HG02642 (cell line): ENCODE results near the gene FBN1.

Experiments used
- ATAC-seq: cut with Tn5 transposase; IDR thresholded peaks from one replicate; pipeline ENCODE4 v1.9.1; 2021; ENCODE audit warnings: mild to moderate bottlenecking; ENCODE audit not compliant: unreplicated experiment, poor library complexity

Gene FBN1

DNA sequence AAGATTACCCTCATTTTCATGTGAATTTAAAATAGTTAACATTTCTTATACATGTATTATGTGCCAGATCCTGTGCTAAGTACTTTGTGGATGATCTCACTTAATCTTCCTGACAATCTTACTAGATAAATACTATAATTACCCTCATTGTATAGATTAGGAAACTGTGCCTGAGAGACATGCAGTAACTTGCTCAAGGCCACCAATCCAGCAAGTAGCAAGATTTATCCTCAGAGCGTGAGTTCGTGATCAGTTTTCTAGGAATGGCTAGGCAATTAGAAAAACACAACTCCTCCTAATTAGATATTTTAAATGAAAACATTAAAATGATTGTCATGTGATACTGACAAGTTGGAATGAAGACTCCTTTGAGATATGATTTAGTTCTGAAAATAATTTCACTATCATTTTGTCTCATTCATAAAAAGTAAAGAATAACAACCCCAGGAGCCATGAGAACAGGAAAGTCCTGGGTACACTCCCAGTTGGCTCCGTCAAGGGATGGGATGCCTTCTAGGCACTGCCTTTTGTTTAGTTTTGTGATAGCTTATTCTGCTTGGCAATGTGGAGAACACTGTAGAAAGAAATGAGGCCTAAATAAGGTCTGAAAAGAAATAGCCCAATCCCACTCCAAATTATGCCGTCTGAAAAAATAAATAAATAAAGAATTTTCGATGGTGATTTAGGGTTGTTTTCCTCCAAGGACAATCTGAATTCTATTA, 61.3 kb downstream of the FBN1 start:
- ATAC-seq: no peak

DNA sequence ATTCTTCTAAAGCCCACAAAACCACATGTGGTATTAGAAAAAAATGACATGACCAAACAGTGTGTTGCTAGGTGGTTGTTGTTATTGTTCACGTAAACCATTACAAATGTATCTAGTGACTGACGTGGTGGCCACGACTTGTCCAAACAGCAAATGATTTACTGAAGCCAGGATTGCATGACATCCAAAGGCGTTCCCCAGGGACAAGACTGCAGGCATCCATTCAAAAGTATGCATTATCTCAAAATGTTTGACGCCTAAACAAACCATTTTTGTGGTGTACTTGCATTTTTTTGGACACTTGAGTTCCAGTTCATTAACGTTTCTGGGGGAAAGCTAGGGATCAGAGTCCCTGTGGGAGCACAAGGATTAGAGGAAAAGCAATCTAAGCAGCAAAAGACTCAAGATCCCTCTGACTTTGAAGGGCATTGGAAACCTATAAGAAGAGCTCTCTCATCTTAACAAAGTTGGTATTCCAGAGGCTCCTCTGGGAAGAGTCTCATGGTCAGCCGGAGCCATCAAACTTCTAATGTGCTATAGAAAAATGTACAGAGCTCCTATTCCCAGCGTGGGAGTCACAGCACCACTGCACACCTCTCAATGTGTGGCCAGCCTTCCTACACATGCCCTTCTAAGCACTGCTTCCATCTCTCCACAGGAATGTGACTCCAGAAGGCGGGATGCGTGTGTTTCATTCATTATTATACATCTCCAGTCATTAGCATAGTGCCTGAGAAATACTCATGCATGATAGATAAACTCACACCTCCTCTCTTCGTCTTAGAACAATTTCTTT, 62.9 kb downstream of the FBN1 start:
- no peak for ATAC-seq

DNA sequence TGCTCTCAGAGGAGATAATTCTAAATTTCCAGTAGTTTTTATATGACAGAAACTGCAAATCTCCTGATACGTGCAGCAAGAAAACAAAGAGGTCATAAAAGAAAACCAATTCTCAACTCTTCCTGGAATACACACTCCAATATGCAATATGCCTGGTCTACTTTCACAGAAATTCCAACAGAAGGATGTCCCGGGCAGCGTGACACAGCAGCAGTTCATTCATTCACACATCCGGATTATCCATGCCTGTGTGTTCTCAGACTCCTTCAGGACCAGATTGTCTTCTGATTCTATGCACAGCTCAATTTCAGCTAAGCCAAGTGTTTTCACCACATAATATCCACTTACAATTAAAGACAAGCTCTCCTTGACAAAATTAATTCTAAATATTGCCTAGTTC, 64.3 kb downstream of the FBN1 start:
- ATAC-seq: no peak

DNA sequence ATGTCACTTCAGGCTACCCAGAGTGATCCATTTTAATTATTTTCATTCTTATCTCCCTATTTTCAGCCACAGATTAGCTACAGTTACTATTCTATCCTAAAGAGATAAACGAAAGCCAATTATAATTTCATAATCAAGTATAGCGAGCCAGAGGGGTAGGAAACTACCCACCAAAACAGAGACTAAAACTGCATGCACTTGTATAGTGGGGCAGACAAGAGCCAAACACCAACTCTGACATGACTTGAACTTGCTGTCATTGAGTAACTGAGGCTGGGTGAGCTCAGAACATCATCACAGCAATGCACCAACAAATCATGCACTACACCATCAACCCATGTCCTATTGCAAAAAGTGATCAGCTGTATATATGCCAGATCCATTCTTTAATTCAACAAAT, 64.8 kb downstream of the FBN1 start:
- no peak for ATAC-seq

DNA sequence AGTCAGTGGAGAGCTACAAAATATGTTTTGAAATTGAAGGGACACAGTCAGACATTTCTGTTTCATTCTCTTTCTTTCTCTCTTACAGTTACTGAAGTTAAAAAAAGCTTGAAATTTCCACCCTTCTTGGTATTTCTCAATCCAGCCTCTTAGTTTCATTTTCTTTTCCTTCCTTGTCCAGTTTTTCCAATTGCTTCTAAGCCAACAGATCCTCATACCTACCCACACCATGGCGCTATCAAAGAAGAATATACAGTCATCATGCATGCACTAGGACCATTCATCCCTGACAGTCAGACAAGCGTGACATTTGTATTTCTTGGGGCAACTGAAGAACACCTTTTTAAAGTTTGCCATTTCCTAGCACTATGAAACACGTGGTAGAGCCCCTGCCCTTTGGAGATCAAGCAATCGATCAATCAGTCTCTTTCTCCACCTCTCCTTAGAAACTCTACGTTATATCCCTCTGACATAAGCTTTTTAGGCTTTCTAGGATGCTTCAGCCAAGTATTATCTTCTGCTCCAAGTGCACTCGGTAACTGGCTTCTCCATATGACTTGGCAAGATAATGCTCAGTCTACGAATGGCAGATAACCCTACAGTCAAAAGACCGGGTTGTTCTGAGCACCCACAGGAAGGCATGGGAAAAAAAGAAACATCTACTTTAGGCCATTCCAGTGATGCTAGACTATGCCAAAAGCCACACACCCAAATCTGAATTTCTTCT, 65.4 kb downstream of the FBN1 start:
- no peak for ATAC-seq

DNA sequence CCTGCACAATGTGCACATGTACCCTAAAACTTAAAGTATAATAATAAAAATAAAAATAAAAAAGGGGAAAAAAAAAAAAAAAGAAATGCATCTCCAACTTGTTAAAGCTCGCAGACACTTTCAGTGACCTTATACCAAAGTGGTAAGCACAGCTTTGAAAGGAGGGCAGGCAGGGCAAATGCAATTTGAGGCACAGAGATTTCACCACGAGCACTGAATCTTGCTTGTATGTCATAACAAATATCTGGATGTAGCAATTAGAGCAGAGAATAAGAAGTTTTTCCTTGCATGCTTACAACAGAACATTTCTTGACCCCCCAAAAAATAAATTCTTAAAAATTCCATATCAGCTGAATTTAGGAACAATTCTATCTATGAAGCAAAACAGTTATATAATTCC, 66.5 kb downstream of the FBN1 start:
- ATAC-seq: no peak

DNA sequence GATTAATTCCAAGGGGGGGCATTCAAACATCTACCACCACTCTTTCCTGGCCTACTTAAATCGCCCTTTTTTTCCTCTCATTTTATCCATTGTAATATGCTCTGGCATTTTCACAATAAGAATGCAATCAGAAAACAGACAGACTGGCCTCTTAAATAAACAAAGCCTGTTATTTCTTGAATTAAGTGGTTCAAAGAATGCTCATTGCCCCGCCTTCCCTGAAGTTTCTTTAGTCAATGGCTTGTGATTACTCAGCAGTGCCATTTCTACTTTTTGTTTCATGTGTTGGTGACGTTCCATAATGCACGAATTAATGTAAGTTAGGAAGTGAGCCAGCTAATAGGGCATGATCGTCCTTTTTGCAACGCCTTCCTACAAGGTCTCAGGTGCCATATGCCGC, 68.0 kb downstream of the FBN1 start:
- no peak for ATAC-seq

DNA sequence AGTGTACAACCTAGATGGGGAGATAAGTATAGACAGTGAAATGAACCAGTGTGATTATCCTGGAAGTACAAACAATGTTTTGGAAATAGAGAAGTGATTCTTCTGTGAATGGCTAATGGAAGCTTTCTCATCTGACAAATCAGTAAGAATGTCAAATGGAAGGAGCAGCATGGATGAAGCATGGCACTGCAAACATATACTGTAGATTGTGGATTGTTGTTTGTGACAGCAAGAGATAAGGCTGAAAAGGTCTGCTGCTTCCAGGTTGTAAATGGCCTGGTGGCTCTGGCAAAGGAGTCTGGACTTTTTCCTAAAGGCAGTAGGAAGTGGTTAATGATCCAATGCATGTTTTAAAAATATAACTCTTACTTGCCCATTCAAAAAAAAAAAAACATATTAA, 71.3 kb downstream of the FBN1 start:
- ATAC-seq: no peak

DNA sequence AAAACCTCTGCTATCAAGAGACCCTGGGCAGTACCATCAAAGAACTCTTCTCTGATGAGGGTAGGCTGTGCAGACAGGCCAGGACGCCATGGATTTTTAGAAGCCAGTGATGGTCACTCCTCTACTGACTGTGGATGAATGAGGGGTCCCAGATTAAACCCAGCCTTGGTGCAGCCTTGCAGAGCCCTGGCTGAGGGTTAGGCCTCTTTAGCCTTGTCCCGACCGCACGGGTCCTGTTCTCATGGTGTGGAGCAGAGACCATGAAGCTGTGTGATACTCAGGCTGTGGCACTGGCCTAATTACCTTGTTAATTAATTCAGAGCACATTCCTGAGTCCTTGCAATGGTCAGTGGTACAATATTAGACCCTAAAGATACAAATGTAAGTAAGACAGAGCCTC, 71.7 kb downstream of the FBN1 start:
- ATAC-seq: no peak

DNA sequence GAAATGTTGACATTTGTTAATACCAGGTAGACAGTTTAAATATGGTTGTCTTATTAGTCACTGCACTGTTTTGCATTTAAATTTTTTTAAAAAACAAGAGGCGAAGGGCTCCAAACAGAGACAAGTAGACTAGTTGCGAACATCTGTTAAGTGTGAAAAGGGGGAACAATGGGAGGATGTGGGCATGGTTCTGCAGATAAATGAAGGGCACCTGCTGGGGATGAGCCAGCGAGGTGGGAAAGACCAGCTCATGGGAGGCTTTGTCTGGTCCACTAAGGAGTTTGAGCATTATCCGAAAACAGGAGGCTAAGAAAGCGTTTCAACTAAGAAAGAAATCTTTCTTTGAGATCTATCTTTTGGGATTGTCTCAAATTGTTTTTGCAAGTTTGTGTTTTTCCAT, 72.7 kb downstream of the FBN1 start:
- no peak for ATAC-seq

DNA sequence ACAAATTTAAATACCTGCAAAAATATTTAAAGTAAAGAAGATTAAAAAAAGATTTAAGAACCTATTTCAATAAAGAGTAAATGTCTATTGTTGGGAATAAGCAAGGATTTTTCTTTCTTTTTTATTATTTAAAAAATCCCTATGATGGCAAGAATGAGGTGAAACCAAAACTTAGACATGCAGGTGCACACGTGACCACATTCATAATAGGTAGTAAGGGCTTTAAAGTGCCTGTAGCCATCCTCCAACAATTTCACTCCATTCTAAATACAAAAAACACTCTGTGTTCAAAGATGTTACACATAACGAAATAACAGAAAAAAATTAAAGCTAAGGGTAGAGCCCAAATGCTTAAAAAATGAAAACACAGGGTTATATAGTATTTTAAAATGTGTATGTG, 74.0 kb downstream of the FBN1 start:
- ATAC-seq: no peak

DNA sequence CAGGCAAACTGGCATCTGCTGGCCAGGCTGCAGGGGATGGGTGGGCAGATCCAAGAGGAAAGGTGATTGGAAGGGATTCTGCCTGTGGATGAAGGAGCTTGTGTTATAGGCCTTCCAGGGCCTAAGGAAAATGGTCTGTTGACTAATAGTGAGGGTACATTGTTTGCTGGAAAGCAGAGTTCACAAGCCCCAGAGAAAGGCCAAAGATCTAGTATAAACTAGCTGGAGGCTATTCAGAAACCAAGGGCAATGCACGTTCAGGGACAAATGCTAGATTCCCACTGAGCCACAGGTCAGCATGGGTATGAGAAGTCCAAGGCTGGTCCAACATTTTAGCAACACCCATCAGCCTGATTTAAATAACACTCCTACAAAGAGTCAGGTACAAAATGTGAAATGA, 74.7 kb downstream of the FBN1 start:
- no peak for ATAC-seq

DNA sequence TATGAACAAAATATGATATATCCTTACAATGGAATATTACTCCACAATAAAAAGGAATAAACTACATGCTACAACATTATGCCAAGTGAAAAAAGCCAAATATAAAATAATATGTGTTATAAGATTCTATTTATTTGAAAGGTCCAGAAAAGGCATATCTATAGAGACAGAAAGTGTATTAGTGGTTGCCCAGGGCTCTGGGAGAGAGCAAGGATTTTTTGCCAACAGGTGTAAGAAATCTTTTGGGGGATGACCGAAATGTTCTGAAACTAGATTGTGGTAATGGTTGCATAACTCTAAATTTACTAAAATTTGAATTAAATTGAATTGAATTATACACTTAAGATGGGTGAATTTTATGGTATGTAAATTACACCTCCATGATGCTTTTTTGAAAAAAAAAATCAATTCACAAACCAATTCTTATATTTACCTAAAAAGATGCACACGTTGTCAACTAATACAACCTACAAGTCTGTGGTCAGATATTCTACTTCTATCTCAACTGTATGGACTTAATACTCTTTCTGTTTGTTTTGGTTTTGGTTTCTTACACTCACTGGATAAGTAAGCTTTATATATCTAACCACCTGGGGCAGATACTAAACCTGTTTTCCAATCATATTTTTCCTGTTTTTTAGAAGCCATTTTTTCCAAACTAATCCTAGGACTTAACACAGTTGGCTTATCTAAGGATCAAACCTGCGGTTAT, 75.8 kb downstream of the FBN1 start:
- no peak for ATAC-seq

DNA sequence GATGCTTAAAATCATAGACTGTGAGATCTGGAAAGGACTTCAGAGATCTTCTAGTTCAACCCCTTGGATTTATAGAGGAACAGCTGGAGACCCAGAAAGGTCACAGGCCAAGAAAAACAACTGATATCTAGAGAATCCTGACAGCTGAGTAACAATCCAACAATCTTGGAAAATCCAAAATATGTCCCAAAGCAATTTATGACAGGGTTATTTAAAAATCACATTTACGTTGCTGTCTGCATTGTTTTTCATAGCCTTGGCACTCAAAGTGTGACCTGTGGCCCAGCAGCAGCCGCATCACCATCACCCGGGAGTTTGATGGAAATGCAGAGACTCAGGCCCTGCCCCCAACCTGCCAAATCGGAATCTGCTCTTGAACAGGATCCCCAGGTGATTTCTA, 78.8 kb downstream of the FBN1 start:
- no peak for ATAC-seq

DNA sequence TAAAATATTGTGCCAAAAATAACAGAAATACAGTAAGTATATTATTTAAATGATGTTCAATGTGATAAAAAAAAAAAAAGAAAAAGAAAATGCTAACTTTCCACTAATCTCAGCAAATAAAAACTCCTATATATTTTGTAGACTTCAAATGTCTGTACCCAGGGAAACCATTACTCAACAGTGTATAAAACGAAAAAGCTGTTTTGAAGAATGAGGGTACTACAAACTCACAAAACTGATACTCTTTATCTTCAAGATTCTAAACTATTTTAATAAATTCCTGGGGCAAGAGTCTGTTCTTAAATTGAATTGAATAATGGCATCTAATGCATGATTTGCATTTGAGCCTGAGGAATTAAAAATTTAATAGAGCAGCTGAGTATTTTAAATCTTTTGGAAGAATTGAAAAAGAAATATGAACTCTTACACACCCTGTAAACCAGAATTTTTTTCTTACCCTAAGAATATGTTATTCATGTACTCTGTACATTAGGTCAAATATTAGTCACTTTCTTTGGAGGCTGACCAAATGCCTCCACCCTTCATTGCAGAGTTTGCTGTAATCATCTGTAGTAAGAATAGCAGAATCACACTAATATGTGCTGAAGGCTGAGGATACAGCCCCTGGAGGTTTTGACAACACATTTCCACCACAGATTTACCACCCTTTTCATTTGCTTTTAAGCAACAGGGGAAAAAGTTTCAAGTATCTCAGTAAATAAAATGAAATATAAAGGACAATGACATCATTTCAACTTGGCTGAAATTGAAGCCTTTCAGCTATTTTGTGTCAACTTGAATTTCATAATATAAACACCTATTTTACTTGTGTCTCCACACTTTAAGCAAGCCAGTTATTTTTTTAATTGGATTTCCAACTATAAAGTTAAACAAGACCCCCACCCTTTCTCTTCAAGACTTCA, 79.7 kb downstream of the FBN1 start:
- ATAC-seq: no peak

DNA sequence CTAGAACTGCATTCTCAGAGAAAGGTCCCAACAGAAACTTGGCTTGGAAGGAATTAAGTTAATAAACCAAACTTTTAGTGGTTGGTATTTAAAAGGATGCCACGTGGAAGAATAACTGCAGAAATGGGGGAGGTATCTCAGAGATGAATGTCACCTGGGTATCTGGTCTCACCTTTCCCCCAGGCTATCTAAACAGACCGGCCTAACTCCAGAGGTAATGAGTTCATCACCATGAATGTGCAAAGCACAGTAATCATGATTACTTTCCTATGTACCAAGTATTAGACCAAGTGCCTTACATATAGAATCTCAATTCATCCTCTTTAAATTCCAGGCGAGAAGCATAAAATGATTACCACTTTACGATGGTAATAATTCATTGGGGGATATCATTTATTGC, 80.8 kb downstream of the FBN1 start:
- ATAC-seq: no peak

DNA sequence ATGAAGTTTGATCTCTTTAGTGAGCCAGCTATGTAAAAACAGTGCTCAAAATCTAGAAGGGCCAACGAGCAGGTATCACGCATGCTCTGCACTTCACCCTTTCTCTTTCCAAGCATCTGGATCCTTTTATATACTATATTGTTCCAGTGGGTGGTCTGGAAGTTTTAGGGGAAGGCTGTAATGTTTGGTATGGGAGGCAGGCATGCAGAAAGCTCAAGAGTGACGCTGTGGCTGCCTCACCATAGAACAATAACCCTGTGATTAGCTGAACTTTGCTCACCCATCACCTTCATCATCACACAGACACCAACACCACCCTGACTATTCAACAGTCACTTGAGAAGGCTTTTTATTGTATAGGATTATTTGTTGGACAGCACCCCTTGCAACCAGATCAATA, 81.6 kb downstream of the FBN1 start:
- no peak for ATAC-seq

DNA sequence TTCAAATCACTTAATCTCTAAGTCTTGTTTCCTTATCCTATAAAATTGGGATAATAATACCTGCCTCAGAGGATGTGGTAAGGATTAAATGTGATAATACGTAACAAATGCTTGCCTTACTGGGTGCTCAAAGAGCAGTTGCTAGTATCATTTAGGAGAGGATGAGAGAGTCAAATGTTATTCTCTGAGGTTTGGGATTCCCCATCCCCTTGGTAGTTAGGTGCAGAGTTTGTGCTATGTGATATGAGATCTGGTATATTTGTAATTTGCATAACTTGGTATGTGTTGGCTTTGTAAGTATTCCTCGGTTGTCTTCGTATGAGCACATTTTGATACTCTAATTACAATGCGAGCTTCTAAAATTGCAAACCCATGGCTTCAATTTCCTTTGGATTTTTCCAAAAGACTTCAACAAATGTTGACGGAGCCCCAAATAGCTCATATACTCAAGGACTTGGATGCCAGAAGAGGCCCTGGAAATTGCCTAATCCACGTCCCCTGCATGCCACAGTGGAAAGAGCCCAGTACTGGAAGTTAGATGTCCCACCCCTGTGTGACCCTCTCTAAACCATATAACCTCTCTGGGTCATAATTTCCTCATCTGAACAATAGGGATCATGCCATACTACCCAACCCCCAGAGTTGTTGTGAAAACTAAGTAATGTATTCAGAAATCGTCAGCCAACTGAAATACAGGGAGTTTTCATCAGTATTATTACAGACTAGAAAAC, 85.0 kb downstream of the FBN1 start:
- no peak for ATAC-seq

DNA sequence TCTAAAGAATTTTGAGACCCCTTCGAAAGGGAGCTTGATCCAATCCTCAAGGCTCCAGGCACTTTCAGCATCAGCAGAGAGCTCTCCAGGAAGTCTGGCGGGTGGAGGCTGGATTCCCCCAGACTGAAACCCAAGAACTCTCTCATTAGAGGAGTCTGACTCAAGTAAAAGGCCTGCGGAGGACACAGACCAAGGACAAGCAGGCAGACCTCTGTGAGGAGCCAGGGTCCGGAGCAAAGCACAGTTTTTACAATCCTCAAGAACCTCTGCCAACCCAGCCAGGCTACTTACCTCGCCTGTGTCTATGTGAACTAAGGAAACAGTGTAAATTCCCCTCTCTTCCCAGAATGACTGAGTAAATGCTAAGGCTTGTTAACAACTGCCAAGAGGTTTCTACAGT, 86.2 kb downstream of the FBN1 start:
- no peak for ATAC-seq
